HG02798 (cell line): ENCODE measurements around the gene NOTCH2NLA.
A peak's percentile ranks its signal among the peaks of the same experiment; 100 is the strongest.
"Not testable (repeated sequence)": the region's sequence is repeated elsewhere in the genome, so short reads cannot be mapped to it uniquely, and the experiment has no call there.

ENCODE experiments used
- ATAC-seq: cut with Tn5 transposase; IDR thresholded peaks from one replicate; pipeline ENCODE4 v1.9.1; 2021; ENCODE audit warnings: mild to moderate bottlenecking; ENCODE audit not compliant: unreplicated experiment, poor library complexity

NOTCH2NLA gene

DNA sequence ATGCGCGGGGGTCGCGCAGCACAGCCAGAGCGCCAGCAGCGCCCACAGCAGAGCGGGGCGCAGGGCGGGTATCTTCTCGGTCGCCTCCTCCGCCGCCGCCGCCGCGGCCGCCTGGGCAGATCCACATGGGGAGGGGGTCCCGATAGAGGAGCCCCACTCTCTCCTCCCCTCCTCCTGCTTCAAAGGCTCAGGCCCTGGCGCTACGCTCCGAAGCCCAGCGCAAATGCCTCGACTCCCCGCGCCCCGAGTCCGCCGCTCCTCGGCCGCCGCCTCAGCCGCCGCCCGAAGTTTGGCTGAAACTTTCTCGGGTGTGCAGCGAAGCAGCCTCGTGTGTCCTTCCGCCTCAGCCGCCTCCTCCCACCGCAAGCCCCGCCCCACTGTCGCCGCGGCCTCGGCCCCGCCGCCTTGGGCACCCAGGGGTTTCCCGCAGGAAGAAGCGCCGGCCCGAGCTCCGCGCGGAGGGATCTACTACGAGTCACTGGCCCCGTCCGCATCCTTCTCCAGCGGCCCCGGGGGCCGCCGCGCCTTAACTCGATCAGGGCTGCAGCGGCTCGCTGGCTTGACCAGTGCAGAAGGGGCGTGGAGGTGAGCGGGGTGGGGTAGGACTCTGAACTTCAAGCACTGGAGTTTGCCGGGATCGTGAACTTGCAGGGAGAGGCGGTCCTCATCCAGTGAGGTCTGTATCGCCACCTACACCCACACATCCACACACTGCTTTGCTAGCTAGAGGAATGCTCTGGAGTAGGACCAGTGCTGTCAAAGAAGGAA, at the start of gene NOTCH2NLA:
Gene NOTCH2NLA (minus strand): TSS at position 312 of the 768 bp plus-strand sequence. CDS start 39,684 bp downstream, outside the sequence.
- peak; percentile 62 for ATAC-seq

DNA sequence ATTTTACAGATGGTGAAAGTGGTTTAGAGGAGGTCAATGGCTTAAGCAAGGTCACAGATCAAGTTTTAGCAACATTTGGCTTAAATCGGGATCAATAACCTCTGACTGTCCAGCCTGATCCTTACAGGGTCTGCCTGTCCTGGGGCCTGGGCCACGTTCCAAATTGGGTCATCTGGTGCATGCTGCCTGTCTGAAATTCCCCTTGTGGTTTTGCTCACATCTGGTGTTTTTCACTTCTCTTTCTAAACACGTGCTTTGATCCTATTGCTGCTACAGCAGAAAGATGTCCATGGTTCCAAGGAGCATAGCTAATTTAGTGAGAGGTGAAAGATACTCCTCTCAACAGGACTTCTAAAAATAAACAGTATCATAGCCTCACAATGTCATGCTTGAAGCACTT, 49.5 kb upstream of the NOTCH2NLA start:
- ATAC-seq: peak; percentile 76

DNA sequence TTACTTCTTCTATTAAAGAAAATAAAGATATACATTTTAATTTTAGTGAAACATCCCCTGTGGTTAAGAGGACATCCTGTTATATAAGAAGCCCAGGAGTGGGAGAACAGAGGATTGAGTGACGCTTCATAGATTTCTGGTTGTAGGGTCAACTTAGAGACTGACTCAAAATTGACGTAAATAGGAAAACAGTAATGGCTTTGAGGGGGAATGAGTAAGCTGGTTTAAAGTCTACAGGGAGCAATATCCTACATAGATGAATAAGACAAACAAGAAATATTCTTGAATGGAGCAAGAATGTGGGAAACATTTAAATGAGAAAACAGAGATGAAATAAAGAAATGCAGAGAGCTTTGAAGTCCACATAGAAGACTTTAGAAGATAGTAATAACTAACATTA, 48.3 kb upstream of the NOTCH2NLA start:
- not testable (repeated sequence) for ATAC-seq

DNA sequence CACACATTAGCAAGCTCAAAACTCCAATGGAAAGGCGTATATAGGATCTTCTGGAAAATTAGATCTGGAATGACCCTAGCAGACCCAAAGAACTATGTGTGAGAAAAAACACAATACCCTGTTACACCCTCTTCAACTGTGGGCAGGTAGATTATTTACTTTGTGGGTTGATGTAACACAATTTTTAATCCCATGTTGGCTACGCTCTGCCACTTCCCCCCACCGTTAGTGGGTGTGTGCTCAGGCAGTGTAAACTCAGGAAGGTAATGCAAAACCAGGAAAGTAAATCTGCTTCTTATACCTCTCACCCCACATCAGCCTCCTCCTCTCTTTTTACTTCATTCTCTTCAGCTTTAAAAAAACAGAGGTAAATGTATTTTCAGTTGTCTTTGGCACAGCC, 45.3 kb upstream of the NOTCH2NLA start:
- ATAC-seq: not testable (repeated sequence)

DNA sequence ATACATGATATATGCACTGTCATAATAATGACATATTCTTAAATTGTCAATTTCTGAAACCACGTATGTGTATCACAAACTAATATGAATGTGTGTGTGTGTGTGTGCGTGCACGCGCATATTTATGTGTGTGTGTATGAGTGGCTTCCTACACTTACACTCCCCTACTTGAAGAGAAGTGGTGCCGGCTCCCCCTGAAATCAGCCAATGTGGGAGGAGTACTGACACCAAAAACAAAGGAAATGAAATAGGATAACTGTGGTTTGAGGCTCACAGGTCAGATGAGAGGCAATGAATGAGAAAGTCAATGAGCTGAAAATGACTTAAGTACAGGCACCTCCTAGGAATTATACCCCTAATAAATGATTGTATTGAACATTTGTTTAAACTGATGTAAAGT, 44.4 kb upstream of the NOTCH2NLA start:
- ATAC-seq: not testable (repeated sequence)

DNA sequence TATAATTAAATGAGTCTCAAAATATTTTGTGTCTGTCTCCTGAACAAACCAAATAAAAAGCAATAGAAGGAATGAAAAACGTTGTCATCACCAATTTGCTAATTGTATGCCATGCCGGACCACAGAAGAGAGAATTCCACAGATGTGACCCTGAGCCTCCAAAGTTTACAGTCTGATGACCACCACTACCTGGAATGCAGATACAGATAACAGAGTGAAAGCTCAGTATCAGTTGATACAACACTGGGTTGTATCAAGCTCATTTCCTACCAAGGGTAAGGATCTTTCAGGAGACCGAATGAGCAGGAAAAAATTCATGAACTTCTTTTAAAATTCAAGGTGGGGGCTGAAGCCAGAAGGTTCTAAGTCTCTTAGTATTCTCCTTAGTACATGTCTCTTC, 43.9 kb upstream of the NOTCH2NLA start:
- ATAC-seq: not testable (repeated sequence)

DNA sequence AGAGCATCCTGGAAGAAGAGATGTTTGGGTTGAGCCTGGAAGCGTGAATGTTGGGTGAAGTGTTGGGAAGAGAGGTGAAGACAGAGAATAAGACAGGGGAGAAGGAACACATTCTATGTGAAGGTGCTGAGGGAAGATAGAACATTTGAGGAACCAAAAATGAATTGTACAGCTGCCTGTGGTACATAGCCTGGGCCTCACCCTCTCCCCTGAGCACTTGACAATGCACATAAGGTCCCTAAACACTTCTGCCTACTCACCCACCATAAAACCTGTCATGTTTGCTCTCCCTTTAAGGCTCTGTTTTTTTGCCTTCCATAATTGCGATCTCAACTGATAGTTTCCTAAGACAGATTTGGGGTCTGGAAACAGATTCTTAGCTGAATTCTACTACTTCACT, 43.2 kb upstream of the NOTCH2NLA start:
- not testable (repeated sequence) for ATAC-seq

DNA sequence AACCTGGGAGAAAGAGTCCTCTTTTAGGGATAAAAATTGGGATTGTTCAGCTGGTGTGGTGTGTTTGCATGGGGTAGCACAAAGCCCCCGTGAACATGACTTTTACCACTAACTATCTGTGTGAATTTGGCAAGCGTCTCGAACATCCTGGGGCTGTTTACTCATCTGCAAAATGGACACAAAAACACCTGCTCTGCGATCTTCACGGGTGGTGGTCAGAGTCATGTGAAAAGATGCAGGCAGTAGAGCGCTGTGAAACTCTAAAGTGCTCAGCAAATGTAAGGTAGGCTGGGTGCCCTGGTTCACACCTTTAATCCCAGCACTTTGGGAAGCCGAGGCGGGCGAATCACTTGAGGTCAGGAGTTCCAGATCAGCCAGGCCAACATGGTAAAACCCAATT, 41.3 kb upstream of the NOTCH2NLA start:
- not testable (repeated sequence) for ATAC-seq

DNA sequence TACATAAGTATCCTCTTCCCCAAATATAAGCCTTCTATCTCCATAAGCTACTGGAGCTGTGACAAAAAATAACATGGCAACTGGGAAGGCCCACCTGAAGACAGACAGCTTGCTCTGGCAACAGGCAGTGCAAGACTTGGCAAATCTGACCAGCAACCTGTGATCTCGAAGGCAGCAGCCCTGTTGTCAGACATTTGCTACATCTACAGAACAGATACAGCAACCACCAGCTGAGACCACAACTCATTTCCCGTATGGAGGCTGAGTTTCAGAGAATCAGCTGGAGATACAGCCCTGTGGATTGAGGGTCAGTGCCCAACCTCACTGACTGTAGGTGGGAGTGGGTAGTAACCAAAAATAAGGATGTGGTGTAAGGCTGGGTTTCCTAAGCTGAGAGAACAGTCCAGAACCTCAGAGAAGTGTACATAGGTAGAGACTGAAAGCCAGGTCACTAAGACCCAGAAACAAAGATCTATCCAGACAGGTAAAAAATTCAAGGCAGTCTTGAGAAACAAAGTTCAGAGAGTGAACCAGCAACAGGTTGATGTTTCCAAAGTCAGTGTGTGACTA, 37.4 kb upstream of the NOTCH2NLA start:
- ATAC-seq: not testable (repeated sequence)

DNA sequence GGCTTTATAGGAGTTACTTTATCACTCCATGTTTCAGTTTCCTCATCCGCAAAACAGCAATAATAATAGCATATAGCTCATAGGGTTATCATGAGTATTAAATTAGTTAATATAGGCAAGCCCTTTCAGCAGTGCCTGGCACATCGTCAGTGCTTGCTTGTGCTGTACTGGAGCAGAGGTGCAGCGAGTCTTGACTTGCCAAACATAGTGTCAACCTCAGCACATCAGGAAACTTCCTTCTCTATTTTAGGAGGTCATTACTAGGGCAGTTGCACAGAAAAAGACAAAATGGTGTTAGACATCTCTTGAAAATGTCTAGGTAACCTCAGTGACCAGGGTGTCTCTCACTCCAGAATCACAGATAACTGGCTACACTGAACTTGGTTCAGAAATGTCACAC, 35.9 kb upstream of the NOTCH2NLA start:
- ATAC-seq: not testable (repeated sequence)

DNA sequence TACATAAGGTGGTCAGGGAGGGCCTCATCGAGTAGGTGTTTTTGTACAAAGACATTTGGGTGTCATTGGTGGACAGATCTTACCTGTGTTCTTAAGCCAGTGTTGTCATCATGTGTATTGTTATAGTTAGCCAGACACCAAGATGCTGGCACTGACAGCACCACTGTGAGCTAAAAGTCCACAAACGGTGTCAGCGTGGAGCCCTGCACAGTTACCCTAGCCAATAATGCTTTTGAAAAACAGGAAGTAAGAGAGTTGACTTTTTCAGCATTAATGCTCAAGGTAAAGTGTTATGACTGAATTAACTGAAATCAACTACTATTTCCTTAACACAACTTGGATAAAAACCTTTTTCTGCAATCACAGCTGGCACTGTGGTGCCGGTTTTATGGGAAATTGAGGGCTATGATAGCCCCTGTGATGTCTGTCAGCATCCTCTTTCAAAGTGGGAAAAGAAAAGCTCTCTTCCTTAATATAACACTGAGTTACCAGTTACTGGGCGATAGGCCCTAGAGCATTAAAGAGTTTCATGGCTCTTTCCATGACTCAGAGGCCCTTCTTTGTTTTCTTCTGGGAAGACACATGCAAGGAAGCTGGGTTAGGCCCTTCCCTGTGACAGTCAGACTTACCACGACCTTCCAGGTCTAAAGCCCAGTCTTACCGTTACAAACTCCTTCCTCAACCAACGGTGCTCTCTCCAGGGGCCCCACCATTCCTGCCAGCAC, 31.3 kb upstream of the NOTCH2NLA start:
- not testable (repeated sequence) for ATAC-seq

DNA sequence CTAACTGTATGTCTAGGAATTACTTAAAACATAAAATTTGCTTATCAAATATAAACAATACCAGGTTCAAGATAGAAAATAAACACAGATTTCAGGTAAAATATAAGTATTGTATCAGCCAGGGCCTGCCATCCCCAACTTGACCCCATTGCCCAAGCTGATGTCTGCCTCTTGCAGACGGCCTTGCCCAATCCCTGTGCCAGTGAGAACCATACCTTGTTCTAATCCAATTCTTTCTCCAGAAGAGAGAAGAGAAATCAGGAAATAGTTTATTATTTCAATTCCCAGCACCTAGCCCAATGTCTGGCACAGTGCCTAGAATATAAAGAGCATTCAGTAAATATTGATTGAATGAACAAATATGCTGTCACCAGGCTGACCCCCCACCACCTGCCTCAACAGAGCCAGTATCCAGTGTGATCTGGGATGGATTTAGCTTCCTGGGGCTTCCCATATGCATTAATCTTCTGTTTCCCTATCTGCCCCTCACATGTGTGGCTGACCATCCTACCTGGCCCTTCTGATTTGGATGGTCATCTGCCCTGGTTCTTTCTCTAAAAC, 29.3 kb upstream of the NOTCH2NLA start:
- not testable (repeated sequence) for ATAC-seq

DNA sequence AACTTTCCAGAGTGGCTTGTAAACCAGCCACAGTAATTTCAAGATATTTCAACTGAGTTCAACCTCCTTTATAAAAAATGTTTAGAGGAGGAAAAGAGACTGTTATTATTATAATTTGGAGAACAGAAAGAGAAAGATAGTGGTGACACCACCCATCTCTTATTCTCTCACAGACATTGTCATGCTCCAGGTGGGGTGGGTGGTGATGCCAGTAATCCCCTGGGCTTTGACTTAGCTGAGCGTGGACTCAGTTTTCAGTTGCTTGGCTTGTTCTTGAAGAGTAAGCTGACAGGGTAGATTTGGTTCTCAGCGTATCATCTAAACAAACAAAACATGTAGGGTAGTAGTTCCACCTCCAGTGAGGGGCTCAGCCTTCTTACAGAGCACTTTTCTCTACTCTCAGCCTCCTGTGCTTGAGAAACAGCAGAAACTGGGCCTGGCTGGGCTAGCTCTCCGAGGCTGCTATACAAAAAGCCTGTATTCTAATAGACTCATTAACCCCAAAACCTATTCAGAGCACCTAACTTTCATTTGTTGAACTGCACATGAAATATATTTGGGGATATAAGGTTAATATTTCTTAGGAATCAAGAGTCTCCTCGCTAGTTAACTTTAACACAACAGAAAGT, 25.9 kb upstream of the NOTCH2NLA start:
- ATAC-seq: not testable (repeated sequence)

DNA sequence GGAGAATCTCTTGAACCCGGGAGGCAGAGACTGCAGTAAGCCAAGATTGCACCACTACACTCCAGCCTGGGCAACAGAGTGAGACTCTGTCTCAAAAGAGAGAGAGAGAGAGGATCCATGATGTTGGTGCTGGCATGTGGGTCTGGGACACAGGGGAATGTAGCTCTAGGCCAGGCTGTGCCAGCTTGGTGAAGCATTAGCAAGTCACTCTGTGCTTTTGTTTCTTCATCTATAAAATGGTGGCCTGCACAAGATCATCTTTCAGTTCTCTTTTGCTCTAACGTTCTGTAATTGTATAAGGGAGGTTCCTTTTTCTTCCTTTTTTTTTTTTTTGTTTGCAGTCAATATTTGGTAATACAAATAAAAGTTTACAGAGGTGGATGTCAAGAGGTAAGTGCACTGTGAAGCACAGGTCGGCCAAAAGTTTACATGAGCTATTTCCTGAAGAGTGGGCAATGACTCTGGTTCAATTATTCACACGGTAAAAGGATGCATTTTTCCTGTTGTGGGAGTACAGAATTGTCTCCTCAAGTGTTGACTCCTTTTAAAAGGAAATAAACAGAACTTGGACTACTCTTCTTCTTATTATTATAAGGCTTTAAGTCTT, 24.5 kb upstream of the NOTCH2NLA start:
- ATAC-seq: not testable (repeated sequence)

DNA sequence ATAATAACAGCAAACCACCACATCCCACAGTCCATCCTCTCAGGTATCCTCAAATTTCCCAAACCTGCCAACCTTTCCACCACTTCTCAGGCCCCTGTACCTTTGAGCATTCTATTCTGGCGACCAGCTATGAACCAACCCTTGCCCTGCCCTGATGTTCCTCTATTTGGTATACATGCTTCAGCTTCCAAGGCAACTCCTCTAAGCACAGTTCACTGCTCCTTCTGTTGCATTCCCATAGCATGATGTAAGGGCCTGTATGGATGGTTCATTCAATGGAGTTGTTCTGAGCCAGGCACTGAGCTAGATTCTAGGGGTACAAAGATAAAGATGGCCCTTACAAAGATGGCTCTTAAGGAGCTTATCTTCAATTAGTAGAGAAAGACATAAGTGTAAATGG, 22.7 kb upstream of the NOTCH2NLA start:
- not testable (repeated sequence) for ATAC-seq

DNA sequence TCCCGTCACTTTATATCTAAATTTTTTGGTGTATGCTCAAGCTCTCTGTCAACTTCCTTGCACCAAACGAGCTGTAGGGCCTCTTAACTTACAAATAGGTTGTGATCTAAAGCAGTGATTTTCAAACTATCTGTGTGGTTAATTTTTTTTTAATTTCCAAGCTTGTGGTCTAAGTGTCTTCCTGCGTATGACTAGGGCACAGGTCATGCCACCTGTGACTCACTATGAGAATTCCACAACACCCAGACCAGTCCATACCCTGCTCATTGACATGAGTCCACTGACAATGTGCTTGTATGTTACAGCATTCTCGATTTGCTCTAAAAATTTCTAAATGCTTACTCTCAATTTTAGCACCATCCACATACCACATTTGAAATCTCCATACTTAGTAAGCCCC, 19.8 kb upstream of the NOTCH2NLA start:
- ATAC-seq: not testable (repeated sequence)

DNA sequence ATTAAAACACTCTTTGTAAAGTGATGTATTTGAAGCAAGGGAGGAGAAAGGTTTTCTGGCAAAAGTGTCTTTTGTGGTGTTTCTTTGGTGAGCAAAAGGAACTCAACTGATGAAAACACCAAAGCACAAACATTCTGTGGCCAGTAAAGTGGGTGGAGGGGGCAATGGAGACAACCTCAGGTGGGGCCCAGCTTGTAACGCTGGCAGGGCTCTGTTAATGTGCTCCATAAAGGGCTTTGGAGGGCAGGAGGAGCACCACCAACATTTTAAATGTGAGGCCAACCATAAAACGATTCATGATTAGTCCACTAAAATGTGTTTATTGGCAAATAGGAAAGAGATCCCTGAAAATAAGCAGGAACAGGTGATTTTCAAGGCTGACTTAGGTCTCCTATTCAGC, 7.8 kb upstream of the NOTCH2NLA start:
- ATAC-seq: not testable (repeated sequence)

DNA sequence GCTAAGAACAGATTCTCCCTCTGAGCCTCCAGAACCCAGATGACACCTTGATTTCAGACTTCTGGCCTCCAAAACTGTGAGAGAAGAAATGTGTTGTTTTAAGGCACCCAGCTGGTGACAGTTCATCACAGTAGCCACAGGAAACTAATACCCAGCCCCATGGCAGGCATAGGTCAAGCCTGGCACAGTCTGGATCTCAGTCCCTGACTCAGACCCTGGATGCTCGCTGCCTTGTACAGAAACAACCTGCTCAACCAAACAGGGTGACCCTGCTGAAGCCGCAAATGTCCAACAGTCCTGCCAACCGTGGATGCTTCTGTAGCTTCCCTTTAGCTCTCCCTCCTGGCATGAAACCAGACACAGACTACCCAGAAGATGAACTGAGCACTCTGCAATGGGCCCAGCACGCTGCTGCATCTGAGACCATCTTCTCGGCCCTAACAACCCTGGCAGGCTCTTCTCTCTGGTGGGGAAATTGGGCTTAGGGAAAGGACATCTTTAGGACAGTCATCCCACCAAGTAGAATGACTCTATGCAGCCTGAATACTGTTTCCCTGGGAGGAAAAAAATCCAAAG, 7.3 kb upstream of the NOTCH2NLA start:
- ATAC-seq: not testable (repeated sequence)

DNA sequence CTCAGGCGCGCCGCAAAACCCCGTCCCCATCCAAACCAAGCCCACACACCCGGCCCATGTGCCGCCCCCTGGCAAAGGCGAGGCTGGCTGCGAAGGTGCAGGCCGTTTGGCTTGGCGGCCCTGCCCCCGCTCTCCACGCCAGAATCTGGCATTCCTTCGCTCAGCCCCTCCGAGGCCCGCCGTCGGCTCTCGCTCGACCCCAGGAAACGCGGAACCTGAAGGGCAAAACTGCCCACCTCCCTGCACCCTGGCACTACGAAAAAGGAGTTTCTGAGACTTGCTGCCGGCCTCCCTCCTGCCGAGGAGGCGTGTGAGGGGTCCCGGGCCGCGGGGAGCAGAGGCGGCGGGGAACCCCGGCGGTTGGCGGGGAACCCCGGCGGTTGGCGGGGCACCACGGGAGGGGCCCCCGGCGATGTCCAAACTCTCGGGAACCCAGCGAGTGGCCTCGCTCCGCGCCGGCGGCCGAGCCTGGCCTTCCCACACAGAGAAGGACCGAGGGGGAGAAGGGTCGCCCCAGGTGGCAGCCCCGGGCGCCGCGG, 608 bp downstream of the NOTCH2NLA start:
- ATAC-seq: not testable (repeated sequence)
